Fibroblast of upper back skin (primary cell): Measurements from ENCODE around the gene IL17B.
A peak's percentile ranks its signal among the peaks of the same experiment; 100 is the strongest.

Source experiments
- DNase-seq: peaks from one replicate; pipeline ENCODE4 v3.0.0-alpha.2; 2013

The IL17B gene

DNA sequence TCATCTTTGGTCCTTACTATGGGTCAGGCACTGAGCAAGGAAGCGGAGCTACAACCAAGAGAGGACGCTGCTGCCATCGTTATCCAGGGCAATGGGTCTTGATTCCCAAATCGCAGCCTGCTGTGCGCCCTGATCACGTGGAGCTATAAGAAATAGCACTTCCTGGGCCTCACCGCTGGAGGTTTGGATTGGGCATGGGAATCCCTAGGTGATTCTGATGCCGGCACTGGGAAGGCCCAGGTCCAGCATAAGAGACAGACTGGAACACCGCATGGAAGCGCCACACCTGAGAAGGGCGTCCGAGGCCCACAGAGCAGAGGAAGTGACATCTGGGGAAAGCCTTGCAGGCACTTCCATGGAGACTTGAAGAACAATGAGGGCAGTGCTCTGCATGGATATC, 3.0 kb downstream of the IL17B start:
- DNase-seq: no peak

DNA sequence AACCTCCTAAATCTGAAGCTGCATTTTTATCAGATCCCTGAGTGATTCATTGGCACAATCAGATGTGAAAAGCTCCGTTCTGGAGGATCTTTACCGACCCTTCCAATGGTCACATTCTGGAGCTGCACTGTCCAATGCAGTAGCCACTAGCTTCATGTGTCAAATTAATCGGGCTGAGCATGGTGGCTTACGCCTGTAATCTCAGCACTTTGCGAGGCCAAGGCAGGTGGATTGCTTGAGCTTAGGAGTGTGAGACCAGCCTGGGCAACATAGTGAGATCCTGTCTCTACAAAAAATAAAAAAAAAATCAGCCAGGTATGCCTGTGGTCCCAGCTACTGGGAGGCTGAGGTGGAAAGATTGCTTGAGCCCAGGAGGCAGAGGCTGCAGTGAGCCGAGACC, 3.7 kb downstream of the IL17B start:
- no peak for DNase-seq

DNA sequence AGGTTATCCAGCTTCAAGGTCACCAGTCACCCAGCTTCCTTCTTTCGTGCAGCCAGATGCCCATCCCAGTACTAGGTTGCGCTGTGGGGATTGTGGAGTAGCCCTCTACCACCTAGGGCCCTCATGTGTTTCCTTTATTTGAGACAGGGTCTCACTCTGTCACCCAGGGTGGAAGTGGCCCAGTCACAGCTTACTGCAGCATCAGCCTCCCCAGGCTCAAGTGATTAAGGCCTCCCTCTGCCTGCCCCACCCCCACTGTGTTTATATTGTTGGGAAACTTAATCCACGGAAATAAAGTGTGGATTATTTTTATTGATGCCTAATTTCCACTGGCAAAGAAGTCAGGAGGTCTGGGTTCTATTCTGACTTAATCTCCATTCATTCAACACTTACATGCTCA, 4.3 kb downstream of the IL17B start:
- no peak for DNase-seq

DNA sequence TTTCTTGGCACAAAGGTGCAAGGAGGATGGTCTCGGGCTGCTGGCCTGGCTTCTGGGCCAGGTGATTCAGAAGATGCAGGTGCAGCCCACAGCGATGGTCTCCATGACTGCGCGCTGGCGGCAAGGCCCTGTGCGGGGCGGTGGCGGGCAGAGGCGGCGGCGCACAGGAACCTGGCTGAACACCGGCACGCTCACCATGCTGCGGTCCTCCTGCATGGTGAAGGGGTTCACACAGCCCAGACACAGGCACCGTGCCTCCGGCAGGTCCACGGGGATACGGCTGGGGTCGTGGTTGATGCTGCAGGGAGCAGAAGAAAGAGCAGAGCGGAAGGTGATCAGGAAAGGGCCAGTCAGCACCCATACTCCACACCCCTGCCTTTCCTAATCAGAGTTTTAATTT, 4.8 kb downstream of the IL17B start:
- no peak for DNase-seq

DNA sequence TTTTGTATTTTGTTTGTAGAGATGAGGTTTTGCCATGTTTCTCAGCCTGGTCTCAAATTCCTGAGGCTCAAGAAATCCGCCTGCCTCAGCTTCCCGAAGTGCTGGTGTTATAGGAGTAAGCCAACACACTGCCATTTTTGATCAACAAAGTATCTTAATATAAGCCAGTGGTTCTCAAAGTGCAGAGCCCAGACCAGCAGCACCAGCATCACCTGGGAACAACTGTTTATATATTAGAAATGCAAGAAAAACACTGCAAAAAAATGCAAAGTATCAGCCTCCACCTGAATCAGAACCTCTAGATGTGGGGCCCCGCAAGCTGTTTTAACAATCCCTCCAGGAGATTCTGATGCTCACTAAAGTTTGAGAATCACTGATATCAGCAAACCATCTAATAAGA, 6.2 kb downstream of the IL17B start:
- no peak for DNase-seq

DNA sequence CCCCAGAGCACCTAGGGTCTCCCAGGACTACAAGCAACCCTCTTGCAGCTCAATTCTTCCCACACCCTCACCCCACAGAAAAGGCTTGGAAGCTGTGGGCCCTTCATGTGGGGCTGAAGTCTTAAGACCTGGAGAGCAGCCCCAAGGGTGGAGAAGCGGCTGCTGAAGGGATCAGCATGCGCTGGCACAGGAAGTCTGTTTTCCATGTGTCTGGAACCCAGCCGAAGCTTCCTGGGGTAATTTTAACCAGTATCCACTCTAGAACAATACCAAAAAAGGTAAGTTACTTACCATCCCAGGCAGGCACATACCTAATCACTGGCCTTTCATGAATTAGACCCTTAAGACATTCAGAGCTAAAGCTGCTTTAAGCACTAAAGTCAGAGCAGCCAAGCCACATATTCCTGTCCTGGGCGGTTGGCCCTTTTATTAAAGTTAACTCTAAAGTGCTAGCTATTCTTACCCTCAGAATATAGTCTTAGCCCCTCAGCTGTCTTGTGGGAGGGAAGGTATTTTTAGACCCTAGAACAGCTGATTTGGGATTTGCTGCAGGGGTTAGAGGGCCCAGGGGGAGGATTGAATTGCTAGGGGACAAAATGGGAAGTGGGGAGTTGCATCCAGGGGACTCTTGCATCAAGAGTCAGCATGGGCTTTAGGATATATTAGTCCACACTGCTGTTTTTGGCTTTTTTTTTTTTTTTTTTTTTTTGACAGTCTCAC, 6.9 kb downstream of the IL17B start:
- peak; percentile 57 for DNase-seq

DNA sequence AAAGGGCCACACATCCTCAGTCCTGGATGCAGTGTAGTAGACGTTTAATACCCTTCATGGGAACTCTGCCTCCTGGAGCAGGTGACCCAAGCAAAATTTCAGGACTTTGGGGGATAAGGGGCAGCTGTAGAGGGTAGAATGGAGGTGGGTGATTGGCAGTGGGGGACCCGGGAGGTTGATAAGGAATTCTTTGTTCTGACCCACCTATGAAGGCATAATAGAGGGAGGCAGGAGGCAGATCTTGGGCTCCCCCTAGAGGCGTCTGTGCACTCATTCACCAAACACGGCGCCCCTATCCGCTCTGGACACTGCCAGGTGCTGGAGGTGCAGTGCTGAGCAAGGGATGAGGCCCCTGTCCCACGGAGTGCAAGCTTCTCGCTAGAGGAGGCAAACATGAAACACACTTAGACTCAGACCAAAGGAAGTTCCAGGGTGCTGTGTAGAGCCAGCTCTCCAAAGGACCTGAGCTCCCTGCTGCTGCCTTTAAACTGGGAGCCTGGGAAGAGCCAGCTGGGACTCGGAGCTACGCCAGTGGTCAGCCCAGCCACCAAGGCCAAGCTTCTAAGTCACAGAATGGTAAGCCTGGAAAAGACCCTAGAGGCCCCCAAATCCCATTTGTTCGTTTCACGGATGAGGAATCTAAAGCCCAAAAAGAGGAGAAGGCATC, 7.7 kb downstream of the IL17B start:
- DNase-seq: peak; percentile 55

DNA sequence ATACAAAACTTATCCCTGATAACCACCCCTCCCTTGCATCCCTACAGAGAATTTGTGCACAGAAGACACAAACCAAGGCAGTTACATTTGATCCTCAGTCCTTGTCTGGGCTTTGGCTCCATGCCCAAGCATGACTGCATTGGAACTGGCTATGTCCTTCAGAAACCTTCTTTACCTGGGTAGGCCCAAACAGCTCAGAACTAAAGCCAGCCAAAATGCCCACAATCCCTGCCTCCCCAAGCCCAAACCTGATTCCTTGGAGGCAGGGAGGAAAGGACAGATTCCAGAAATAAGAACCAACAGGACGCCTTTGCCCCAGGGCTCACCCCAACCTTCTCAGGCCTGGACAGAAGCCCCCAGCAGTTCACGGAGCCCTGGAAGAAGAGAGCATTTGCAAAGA, 8.2 kb downstream of the IL17B start:
- DNase-seq: no peak

DNA sequence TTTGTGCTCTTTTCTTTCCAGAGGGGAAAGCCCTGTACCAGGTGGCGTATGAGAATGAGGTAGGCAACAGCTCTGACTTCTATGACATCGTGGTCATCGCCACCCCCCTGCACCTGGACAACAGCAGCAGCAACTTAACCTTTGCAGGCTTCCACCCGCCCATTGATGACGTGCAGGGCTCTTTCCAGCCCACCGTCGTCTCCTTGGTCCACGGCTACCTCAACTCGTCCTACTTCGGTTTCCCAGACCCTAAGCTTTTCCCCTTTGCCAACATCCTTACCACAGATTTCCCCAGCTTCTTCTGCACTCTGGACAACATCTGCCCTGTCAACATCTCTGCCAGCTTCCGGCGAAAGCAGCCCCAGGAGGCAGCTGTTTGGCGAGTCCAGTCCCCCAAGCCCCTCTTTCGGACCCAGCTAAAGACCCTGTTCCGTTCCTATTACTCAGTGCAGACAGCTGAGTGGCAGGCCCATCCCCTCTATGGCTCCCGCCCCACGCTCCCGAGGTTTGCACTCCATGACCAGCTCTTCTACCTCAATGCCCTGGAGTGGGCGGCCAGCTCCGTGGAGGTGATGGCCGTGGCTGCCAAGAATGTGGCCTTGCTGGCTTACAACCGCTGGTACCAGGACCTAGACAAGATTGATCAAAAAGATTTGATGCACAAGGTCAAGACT, 11.0 kb downstream of the IL17B start:
- DNase-seq: no peak

DNA sequence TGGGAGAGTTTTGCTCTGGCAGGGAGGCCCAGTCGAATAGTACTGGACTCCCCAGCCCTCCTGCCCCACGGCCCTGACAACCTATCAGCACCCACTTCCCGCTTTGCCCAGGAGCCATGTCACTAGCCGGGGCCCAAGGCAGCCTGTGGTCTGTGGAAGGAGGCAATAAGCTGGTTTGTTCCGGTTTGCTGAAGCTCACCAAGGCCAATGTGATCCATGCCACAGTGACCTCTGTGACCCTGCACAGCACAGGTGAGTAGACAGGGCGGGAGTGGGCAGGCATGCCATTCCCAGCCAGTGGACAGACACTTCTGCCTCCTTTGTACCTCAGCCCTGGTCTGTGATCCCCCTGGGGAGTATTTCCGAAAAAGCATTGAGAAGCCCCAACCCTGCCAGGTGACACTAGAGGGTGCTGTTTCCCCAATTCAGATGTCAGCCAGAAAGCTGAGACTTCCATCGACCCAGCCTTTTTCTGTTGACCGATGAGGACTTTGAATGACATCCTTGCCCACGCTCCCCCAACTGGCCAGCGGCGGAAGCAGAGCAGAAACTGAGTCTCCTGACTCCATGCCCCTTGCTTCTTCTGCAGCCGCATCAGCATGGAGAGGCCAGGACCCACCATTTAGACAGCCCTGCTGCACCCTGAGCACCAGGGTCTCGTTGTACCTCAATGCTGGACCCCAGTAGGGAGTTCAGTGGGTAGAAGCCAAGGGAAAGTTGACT, 11.7 kb downstream of the IL17B start:
- peak; percentile 80 for DNase-seq

DNA sequence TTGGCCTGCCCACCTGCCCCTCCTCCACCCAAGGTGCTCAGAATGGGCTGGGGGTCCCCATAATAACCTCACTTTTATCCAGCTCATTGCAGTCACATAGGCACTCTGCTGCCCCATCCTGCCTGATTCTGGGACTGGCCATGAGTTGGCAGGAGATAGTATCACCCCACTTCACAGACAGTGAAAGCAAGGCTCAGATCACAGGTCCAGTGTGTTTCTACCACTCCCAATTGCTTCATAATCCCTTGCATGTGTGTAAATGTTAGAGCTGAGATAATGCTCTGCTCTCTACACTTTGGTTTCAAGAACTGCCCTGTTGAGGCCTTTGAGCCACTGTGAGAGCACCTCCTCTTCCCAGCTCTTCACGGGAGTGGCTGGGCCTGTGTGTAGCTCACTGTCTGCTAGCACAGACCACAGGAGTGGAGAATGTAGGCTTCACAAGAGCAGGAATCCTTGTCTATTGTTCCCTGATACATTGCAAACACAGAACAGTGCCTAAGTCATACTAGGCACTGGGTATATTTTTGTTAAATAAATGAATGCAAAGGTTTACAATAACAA, 12.8 kb downstream of the IL17B start:
- no peak for DNase-seq

DNA sequence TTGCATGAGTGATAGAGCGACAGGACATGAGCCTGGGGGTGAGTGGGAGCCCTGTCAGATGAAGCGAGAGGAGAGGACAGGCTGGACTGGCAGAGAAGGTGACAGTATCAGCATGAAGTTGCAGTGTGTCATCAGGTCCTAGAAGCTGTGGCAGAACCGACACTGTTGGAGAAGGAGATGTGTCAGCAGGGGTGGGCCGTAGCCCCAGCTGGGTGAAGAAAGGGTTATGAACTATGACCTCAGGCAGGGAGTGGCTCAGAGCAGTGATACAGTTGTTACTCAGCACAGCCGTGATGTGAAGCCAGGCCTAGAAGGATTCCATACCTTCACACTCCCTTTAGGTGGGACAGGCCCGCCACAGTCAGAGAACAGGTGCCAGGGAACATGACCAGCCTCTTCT, 13.7 kb downstream of the IL17B start:
- no peak for DNase-seq

DNA sequence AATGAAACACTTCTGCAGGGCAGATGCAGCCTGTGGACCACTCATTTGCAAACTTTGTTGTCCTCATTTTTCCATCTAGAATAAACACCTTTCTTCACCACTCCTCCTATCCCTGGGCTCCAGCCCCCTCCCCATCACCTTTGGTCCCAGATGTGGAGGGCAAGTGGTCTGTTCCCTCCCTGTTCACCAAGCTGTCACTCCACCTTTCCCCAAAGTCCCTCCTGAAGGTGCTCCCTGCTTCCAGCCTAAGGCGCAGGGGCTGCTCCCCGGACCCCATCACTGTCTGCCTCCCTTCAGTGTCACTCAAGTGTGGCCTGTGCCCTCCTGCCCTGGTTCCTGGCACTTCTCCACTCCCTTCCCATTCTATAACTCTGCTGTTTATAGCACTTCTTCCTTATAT, 14.4 kb downstream of the IL17B start:
- no peak for DNase-seq

DNA sequence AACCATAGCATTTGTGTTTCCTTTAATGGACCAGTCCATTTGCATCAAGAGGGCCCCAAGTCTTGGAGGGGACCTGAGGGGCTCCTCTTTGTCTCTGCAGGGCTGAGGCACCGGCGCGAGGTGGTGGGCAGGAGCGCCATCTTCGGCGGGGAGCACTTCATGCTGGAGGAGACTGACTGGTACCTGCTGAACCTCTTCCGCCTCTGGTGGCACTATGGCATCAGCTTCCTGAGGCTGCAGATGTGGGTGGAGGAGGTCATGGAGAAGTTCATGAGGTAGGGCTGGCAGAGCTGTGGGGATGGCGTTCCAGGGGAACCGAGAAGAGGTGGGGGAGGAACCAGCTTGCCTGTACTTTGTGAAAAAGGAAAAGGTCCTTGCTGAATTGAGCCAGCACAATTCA, 15.2 kb downstream of the IL17B start:
- no peak for DNase-seq

DNA sequence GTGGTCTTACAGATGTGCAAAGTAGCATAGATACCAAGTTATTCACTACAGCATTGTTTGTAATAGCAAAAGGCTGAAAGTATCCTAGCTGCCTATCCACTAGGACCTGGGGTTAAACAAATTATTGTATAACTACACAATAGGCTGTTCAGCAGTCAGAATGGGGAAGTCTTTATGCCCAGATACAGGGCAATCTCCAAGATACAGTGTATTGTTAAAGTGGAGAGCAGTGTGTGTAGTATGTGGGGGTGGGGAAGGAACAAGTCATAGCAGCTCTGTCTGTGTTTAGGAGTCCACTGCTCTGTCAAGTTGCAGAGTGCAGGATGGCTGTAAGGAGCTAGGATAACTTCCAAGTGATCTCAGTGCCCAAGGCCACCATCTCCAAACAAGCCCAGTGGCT, 15.7 kb downstream of the IL17B start:
- DNase-seq: no peak

DNA sequence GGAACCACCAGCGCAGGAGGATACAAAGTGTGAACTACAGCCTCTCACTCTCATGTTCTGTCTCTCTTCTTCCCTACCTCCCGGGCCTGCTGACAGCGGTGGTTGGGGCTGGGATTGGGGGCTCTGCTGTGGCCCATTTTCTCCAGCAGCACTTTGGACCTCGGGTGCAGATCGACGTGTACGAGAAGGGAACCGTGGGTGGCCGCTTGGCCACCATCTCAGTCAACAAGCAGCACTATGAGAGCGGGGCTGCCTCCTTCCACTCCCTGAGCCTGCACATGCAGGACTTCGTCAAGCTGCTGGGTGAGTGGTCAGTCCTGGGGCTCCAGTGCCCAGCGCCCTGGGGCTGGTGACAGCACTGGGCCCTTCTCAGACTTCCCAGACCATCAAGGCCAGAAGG, 16.6 kb downstream of the IL17B start:
- no peak for DNase-seq

DNA sequence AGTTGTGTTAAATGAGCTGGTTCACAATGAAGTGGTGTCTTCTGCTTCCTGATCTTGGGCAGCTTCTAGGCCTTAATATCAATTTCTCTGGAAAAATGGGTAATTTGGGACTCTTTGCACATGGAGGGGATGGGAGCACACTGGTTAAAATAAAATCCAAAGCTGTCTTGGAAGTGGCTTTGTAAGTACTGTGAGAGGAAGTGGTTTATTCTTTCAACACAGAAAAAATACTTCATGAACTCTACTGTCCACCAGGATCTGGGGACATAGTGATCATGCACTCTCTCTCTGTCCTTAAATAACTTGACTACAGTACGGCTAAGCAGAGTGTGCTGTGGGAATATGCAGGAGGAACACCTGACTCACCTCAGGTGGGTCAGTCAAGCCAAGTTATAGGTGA, 18.8 kb downstream of the IL17B start:
- DNase-seq: no peak

DNA sequence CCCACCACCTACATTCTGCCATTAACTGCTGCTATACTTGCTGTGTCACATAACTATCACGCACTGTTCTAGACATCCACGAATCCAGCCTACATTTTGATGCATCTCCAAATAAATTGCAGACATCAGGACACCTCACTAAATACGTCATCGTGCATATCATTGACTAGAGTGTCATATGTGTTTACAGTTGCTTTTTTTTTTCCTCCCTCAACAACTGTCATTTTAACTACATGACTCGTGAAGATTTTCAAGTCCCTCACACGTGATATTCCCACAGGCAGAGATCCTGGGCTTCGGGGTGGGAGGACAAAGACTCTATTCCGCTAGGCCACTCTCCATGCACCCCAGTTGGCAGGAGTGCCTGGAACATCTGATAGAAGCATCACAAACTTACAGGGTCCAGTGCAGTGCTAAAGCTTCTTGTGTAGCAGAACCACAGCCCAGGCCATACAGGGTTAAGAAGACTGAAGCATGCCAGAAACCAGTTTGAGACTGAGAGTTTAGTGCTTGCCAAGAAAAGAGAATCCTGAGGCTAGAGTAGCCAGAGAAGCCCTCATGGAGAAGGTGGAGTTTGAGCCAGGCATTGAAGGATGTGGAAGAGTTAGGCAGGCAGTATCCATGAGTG, 20.1 kb downstream of the IL17B start:
- DNase-seq: no peak

DNA sequence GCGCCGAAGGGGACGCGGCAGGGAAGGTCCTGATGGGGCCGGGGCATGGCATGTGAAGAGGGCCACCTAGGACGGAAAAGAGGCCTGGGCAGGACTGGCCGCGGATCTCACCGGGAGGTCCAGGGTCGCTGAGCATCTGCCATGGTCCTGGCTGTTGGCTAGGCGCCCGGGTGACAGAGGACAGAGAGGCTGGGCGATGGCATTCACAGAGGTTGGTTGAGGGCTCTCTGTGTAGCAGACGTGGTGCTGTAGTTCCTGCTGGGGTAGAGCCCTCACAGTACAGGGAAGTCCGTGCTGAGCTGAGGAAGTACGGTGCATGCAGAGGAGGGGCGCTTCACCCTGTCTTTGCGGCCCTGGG, 20.8 kb downstream of the IL17B start:
- no peak for DNase-seq

DNA sequence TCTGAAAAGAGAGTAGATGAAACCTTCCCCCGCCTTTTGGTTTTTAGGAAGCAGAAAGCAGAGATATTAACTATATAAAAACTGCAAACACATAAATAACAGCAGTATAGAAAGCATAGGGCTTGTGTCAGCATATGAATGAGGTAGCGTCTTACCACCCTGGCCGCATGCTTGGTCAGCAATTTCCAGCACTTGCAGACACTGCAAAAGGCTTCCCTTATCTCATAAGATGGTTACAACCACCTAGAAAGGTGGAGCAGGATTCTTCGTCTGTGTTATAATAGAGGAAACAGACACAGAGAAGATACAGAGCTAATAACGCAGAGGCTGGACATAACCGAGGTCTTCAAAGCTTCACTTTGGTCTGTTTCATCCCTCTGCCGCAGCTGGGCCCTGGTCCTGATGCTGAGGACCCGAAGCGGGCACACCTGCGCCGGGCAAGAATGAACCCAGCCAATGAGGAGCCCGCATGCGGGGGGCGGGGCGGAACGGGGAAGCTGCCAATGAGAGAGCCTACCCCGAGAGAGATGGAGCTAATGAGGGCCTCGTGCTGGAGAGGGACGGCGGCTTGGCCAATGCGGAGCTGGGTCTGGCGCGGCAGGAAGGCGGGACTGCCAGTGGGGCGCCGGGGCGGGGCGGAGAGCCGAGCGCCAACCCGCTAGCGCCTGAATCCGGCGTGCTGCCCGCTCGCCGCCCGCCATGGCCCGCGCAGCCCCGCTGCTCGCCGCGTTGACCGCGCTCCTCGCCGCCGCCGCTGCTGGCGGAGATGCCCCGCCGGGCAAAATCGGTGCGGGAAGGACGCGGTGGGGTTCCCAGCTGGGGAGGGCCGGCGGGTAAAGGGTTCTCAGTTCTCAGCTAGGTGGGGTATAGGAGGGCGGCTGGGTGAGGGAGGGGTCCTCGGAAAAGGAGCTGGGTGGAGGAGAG, 21.5 kb downstream of the IL17B start, which contains the start of gene PCYOX1L:
PCYOX1L (plus strand) TSS at position 677 of the 924 bp plus-strand sequence; CDS start at position 700, 23 bp downstream.
- DNase-seq: peak; percentile 95

DNA sequence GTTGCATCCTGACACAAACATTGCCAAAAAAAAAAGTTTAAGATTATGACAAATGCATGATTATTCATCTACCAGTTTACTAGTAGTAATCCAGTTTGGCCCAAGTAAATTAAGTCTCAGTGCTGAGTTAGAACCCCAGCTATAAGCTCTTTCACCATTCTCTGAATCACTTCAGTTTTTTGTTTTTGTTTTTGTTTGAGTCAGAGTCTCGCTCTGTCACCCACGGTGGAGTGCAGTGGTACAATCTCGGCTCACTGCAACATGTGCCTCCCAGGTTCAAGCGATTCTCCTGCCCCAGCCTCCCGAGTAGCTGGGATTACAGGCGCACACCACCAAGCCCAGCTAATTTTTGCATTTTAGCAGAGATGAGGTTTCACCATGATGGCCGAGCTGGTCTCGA, 22.7 kb downstream of the IL17B start:
- no peak for DNase-seq

DNA sequence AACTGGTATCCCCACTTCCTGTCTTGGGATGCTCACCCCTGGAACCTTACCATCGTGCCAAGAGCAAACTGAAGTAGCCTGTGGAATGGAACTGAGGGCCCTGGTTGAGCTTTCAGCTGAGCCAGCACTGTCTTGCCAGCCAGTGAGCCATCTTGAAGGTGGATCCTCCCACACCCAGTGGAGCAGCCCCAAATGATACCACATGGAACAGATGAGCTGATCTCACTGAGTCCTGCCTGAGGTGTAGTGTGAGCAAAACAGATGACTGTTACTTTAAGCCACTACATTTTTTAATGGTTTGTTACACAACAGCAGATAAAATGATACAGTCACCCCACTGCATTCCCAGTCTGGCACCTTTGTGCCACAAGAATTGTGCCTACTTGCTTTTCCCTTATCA, 23.4 kb downstream of the IL17B start:
- DNase-seq: no peak
